Gastroesophageal sphincter (tissue), 4 donors: Measurements from ENCODE around the gene HACD2. TPM values are rescaled to one million over a fixed set of nuclear protein-coding genes. Genes with fewer than 3 reads are reported as not detected.

Experiments used
- ATAC-seq: fragments of 150-250 bp; one replicate; pipeline ENCODE4 v1.9.1; 2016; ENCODE audit warnings: mild to moderate bottlenecking, moderate library complexity
- H3K27ac ChIP-seq, 4 donors: fragments of 200-600 bp; sonication (generic) in 3 of 4; 1 replicate in 3 of 4; 2 replicates in 1 of 4; pipeline ENCODE4 v1.5.1; 2016 to 2019
- H3K27me3 ChIP-seq: fragments of 200-600 bp; sonication (generic); one replicate; pipeline ENCODE4 v1.5.1; 2019
- H3K36me3 ChIP-seq, 2 donors: fragments of 200-600 bp; sonication (generic); one replicate each; pipeline ENCODE4 v1.5.1; 2019; ENCODE audit warnings: control low read depth in 1 of 2
- H3K4me1 ChIP-seq, 3 donors: fragments of 200-600 bp; sonication (generic); 1 replicate in 2 of 3; 2 replicates in 1 of 3; pipeline ENCODE4 v1.5.1; 2016 to 2019; ENCODE audit warnings: control low read depth in 2 of 3
- H3K4me3 ChIP-seq, 2 donors: fragments of 200-600 bp; sonication (generic); one replicate each; pipeline ENCODE4 v1.5.1; 2019; ENCODE audit warnings: mild to moderate bottlenecking in 1 of 2, moderate library complexity in 1 of 2
- H3K9me3 ChIP-seq, 3 donors: fragments of 200-600 bp; sonication (generic); one replicate each; pipeline ENCODE4 v1.5.1; 2017 to 2019; ENCODE audit warnings: control low read depth in 2 of 3
- CTCF ChIP-seq, 4 experiments: fragments of 200-600 bp in 2 of 4; fragments of 450-650 bp in 2 of 4; sonication (generic) in 1 of 4; IDR thresholded peaks; one replicate each; pipeline ENCODE4 v1.5.1; 2017 to 2019; ENCODE audit warnings: antibody characterized with exemption in 4 of 4, mild to moderate bottlenecking in 2 of 4, moderate library complexity in 2 of 4
- EP300 ChIP-seq: sonication (generic); formaldehyde crosslinking; IDR thresholded peaks from one replicate; pipeline ENCODE4 v1.6.1; 2017; ENCODE audit warnings: antibody characterized with exemption, mild to moderate bottlenecking
- POLR2A ChIP-seq, 2 donors: fragments of 450-650 bp; IDR thresholded peaks; one replicate each; pipeline ENCODE4 v1.6.1; 2017; ENCODE audit warnings: antibody characterized with exemption in 2 of 2, mild to moderate bottlenecking in 2 of 2, moderate library complexity in 1 of 2
- POLR2AphosphoS5 ChIP-seq: sonication (generic); formaldehyde crosslinking; IDR thresholded peaks from one replicate; pipeline ENCODE4 v1.6.1; 2017; ENCODE audit warnings: antibody characterized with exemption
- WGBS, 2 donors: methylation state at CpG; one replicate each; pipeline ENCODE4 v1.1.5; 2018; ENCODE audit warnings: low coverage in 1 of 2; 5-methylcytosine and 5-hydroxymethylcytosine counted together
- total RNA-seq, 4 donors: library from RNA; depleted of rRNA; stranded (reverse); fragments of >200 nt; gene quantifications; one replicate each; pipeline ENCODE4 v1.1.0, GENCODE V29; 2016

Gene HACD2
- 10 to 100 TPM; 21.3 to 36.7 (median 28.1) TPM for total RNA-seq

- peak; percentile 97 for ATAC-seq
- Histone ChIP-seq H3K4me3 (peak within 1 kb of the TSS; percentile 80 to 95), H3K9me3 (no peaks in the 10 kb centered on the region), H3K27me3 (no peaks in the 10 kb centered on the region), H3K27ac (peak within 1 kb of the TSS; percentile 74 to 96 (median 96)), H3K36me3 (peaks cover 0 to 14% of the 10 kb centered on the region in 2 donors), H3K4me1 (peaks cover 0 to 42% (median 8%) of the 10 kb centered on the region in 3 donors)
- TF ChIP-seq POLR2AphosphoS5 (peak; percentile 81), POLR2A (IDR thresholded peaks at IDR 0.05) (peak; percentile 71 to 76), CTCF (IDR thresholded peaks at IDR 0.05) (no peak), EP300 (no peak)
- WGBS, 2 donors: 0% methylated on average over 3 to 27 of the region's 54 CpGs
These were observed at the start of gene HACD2 for GRCh38 chr3:123584988-123585937. Gene HACD2, minus strand, starts transcription at chr3:123585053. Its CDS starts 26 bp downstream, at chr3:123585027.

- Histone ChIP-seq H3K9me3 (no peaks in the 10 kb centered on the region), H3K36me3 (peaks cover 0 to 80% of the 10 kb centered on the region in 2 donors), H3K27ac (peak overlapping the region; percentile 91 to 96 (median 93)), H3K4me3 (no peak overlapping the region), H3K27me3 (no peaks in the 10 kb centered on the region), H3K4me1 (peaks cover 5 to 100% (median 37%) of the 10 kb centered on the region in 3 donors)
- ATAC-seq: no peak
- 21 to 54% methylated on average over 4 to 9 of the region's 15 CpGs for WGBS, 2 donors
- no peak for TF ChIP-seq POLR2AphosphoS5
- TF ChIP-seq CTCF (IDR thresholded peaks at IDR 0.05): no peak
- TF ChIP-seq POLR2A (IDR thresholded peaks at IDR 0.05): no peak
- no peak for TF ChIP-seq EP300
These were observed 49.5 kb upstream of the HACD2 start for GRCh38 chr3:123634149-123635051.

- Histone ChIP-seq H3K27me3 (no peaks in the 10 kb centered on the region), H3K4me1 (peaks cover 7 to 100% (median 37%) of the 10 kb centered on the region in 3 donors), H3K36me3 (peaks cover 0 to 80% of the 10 kb centered on the region in 2 donors), H3K4me3 (no peak overlapping the region), H3K9me3 (no peaks in the 10 kb centered on the region), H3K27ac (peak overlapping the region; percentile 91 to 96 (median 93))
- TF ChIP-seq POLR2AphosphoS5 (no peak), EP300 (no peak), CTCF (IDR thresholded peaks at IDR 0.05) (no peak), POLR2A (IDR thresholded peaks at IDR 0.05) (no peak)
- no peak for ATAC-seq
- WGBS, 2 donors: 40% methylated on average over 1 of the region's 2 CpGs; no CpG with 5 or more reads in 1 of the 2 donors
These were observed 48.7 kb upstream of the HACD2 start for GRCh38 chr3:123633530-123633929.

GRCh38 chr3:123632161-123632655 lies 47.4 kb upstream of the HACD2 start:
- H3K27ac ChIP-seq: peak overlapping the region; percentile 2 to 96 (median 93)
- peaks cover 8 to 96% (median 35%) of the 10 kb centered on the region in 3 donors for H3K4me1 ChIP-seq
- peak; percentile 65 for ATAC-seq
- TF ChIP-seq EP300 (no peak), POLR2AphosphoS5 (peak; percentile 76), POLR2A (IDR thresholded peaks at IDR 0.05) (no peak)
- no peaks in the 10 kb centered on the region for H3K9me3 ChIP-seq
- no peak overlapping the region for H3K4me3 ChIP-seq
- H3K36me3 ChIP-seq: peaks cover 0 to 80% of the 10 kb centered on the region in 2 donors
- H3K27me3 ChIP-seq: no peaks in the 10 kb centered on the region
- 12 to 35% methylated on average over 3 to 6 of the region's 6 CpGs for WGBS, 2 donors

- TF ChIP-seq POLR2A (IDR thresholded peaks at IDR 0.05) (no peak), POLR2AphosphoS5 (no peak), EP300 (no peak), CTCF (IDR thresholded peaks at IDR 0.05) (no peak)
- H3K27me3 ChIP-seq: no peaks in the 10 kb centered on the region
- 100% methylated on average over 2 of the region's 4 CpGs; no CpG with 5 or more reads in 1 of the 2 donors for WGBS, 2 donors
- peaks cover 0 to 87% of the 10 kb centered on the region in 2 donors for H3K36me3 ChIP-seq
- H3K4me3 ChIP-seq: no peak overlapping the region
- H3K4me1 ChIP-seq: peaks cover 8 to 87% (median 20%) of the 10 kb centered on the region in 3 donors
- no peaks in the 10 kb centered on the region for H3K9me3 ChIP-seq
- H3K27ac ChIP-seq: peak overlapping the region; percentile 16 to 96 (median 93)
- no peak for ATAC-seq
These were observed 44.8 kb upstream of the HACD2 start for GRCh38 chr3:123629747-123630047.
